Loucy (cell line): Measurements from ENCODE around the gene DKC1.

Source experiments
- H2AFZ ChIP-seq: fragments of 200-600 bp; sonication (generic); 2 replicates; pipeline ENCODE4 v1.6.0; 2016; ENCODE audit warnings: antibody characterized with exemption, mild to moderate bottlenecking, low read length, moderate library complexity
- H3F3A ChIP-seq: fragments of 200-600 bp; 2 replicates; pipeline ENCODE4 v1.6.0; 2016; ENCODE audit warnings: antibody characterized with exemption, low read depth, mild to moderate bottlenecking
- H3K27me3 ChIP-seq: fragments of 200-600 bp; sonication (generic); 2 replicates; pipeline ENCODE4 v1.6.1; 2014; ENCODE audit warnings: low read length, mild to moderate bottlenecking; ENCODE audit not compliant: insufficient read depth, poor library complexity, severe bottlenecking
- H3K36me3 ChIP-seq: fragments of 200-600 bp; sonication (generic); 2 replicates; pipeline ENCODE4 v1.6.1; 2016; ENCODE audit warnings: low read length; ENCODE audit not compliant: insufficient read depth
- H3K4me1 ChIP-seq: fragments of 200-600 bp; sonication (generic); 2 replicates; pipeline ENCODE4 v1.5.1; 2014; ENCODE audit warnings: low read length, mild to moderate bottlenecking; ENCODE audit not compliant: insufficient read depth, poor library complexity, severe bottlenecking
- H3K4me2 ChIP-seq: fragments of 200-600 bp; sonication (generic); 2 replicates; pipeline ENCODE4 v1.6.0; 2014; ENCODE audit warnings: antibody characterized with exemption, low read length, low read depth, mild to moderate bottlenecking; ENCODE audit not compliant: poor library complexity, severe bottlenecking
- H3K4me3 ChIP-seq: fragments of 200-600 bp; sonication (generic); 2 replicates; pipeline ENCODE4 v1.5.1; 2014; ENCODE audit warnings: low read length, mild to moderate bottlenecking, mixed read lengths; ENCODE audit not compliant: poor library complexity, severe bottlenecking
- H3K79me2 ChIP-seq: fragments of 200-600 bp; sonication (generic); 2 replicates; pipeline ENCODE4 v1.6.1; 2014; ENCODE audit warnings: low read length; ENCODE audit not compliant: insufficient read depth
- H3K9ac ChIP-seq: fragments of 200-600 bp; sonication (generic); 2 replicates; pipeline ENCODE4 v1.6.0; 2014; ENCODE audit warnings: mild to moderate bottlenecking, low read depth, low read length, moderate library complexity; ENCODE audit not compliant: poor library complexity, severe bottlenecking
- H3K9me2 ChIP-seq: fragments of 200-600 bp; sonication (generic); replicated peaks from 2 replicates; pipeline ENCODE4 v1.6.1; 2016; ENCODE audit warnings: low read depth, low read length, mixed read lengths
- H3K9me3 ChIP-seq: fragments of 200-600 bp; sonication (generic); 2 replicates; pipeline ENCODE4 v1.6.1; 2014; ENCODE audit warnings: mild to moderate bottlenecking, antibody characterized with exemption, low read length, low read depth; ENCODE audit not compliant: insufficient read depth
- H4K20me1 ChIP-seq: fragments of 200-600 bp; sonication (generic); 2 replicates; pipeline ENCODE4 v1.6.0; 2014; ENCODE audit warnings: antibody characterized with exemption, low read length, mild to moderate bottlenecking; ENCODE audit not compliant: insufficient read depth, poor library complexity, severe bottlenecking
- CTCF ChIP-seq: fragments of 200-600 bp; sonication (generic); conservative IDR thresholded peaks from 2 replicates; pipeline ENCODE4 v1.5.1; 2014; ENCODE audit warnings: mild to moderate bottlenecking, antibody characterized with exemption, low read length
- EZH2phosphoT487 ChIP-seq: fragments of 200-600 bp; IDR thresholded peaks from 2 replicates; pipeline ENCODE4 v1.6.1; 2018; ENCODE audit warnings: antibody characterized with exemption, mild to moderate bottlenecking, moderate library complexity, borderline replicate concordance

DKC1 gene

DNA sequence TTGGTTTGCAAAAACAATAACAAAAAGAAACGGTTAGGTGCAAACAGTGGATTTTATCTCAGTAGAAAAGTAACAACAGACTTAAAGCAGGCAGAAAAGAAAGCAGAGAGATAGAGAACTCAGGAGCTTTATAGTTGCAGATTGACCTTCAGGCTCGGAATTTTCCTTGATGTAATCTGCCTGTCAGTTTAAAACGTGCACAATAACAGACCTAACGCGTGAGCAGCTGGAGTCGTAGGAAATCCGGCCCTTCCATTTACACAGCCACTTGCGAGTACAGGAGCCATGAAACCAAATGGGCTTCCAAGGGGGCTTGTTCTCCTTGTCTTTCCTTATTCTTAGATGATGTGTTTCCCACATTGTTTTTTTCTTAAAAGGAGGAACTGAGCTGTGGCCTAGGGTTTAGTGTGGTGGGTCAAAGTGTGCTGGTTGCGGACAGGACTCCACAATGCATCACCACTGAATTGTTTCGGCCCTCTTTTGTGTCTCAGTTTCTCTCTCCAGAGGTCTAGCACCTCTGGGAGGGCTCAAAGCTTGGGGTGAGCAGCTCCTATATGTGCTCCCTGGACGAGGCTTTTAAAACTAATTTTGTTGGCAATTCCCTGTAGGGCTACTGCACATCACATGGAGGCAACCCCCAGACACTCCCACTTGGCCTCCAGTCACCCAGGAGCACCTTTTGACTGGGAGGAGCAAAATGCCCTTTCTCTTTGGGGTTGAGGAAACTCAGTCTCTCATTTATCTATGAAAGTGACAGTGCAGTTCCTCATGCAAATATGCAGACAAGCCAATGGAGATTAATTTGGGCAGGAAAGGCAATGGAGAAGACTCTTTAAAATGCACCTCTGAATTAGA, 56.5 kb downstream of the DKC1 start:
- H2AFZ ChIP-seq, result no peak overlapping the region
- H3K9me3 ChIP-seq, result no peaks in the 10 kb centered on the region
- no peaks in the 10 kb centered on the region for H3K79me2 ChIP-seq
- TF ChIP-seq EZH2phosphoT487 (no peak), CTCF (no peak)
- H3K4me2 ChIP-seq, result no peak overlapping the region
- H3F3A ChIP-seq, result no peaks in the 10 kb centered on the region
- no peaks in the 10 kb centered on the region for H4K20me1 ChIP-seq
- no peaks in the 10 kb centered on the region for H3K27me3 ChIP-seq
- no peak overlapping the region for H3K4me3 ChIP-seq
- no peaks in the 10 kb centered on the region for H3K9me2 ChIP-seq
- no peaks in the 10 kb centered on the region for H3K4me1 ChIP-seq
- no peak overlapping the region for H3K9ac ChIP-seq
- no peaks in the 10 kb centered on the region for H3K36me3 ChIP-seq

DNA sequence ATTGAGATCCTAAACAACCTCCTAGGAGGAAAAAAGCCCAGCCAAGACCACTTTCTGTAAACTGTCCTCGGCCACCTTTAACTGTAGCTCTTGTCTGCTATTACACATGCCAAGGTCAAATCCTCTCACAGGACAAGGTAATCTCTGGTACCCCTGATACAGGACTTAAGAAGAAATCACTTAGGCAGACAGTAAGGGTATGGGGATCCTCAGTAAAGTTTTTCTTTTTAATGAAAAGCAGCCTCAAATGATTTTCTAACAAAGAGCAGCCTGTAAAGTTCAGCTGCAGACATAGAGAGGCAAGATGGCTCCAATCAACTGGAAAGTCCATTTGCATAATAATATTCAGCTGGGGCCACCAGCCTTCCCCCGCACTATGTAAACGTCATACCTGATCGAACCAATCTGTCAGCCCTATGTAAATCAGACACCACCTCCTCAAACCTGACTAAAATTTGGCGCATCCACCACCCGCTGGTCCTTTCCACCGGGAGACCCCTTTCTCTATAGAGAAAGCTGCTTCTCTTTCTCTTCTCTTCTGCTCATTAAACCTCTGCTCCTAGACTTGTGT, 57.2 kb downstream of the DKC1 start:
- no peaks in the 10 kb centered on the region for H3K4me1 ChIP-seq
- H3K4me2 ChIP-seq, result no peak overlapping the region
- no peaks in the 10 kb centered on the region for H3K36me3 ChIP-seq
- H3K9ac ChIP-seq, result no peak overlapping the region
- no peaks in the 10 kb centered on the region for H3K79me2 ChIP-seq
- no peak overlapping the region for H3K4me3 ChIP-seq
- H3K27me3 ChIP-seq, result no peaks in the 10 kb centered on the region
- H2AFZ ChIP-seq, result no peak overlapping the region
- no peaks in the 10 kb centered on the region for H3K9me3 ChIP-seq
- TF ChIP-seq EZH2phosphoT487, result no peak
- no peak for TF ChIP-seq CTCF
- H4K20me1 ChIP-seq, result no peaks in the 10 kb centered on the region
- H3K9me2 ChIP-seq, result no peaks in the 10 kb centered on the region
- H3F3A ChIP-seq, result no peaks in the 10 kb centered on the region

- Histone ChIP-seq H2AFZ (no peak overlapping the region), H3K9me3 (no peaks in the 10 kb centered on the region), H3K4me1 (no peaks in the 10 kb centered on the region), H3K4me2 (no peak overlapping the region), H3K9ac (no peak overlapping the region), H4K20me1 (no peaks in the 10 kb centered on the region), H3K9me2 (no peaks in the 10 kb centered on the region), H3K36me3 (no peaks in the 10 kb centered on the region), H3K4me3 (no peak overlapping the region), H3K79me2 (no peaks in the 10 kb centered on the region), H3F3A (no peaks in the 10 kb centered on the region), H3K27me3 (no peaks in the 10 kb centered on the region)
- TF ChIP-seq CTCF (no peak), EZH2phosphoT487 (no peak)
These were observed 58.9 kb downstream of the DKC1 start for GRCh38 chrX:154821523-154821922.
